Neutrophil (primary cell): Measurements from ENCODE around the gene SHISA9.

Experiments
- H3K27ac ChIP-seq: fragments of 200-600 bp; sonication (generic); 2 replicates; pipeline ENCODE4 v1.5.1; 2016; ENCODE audit warnings: mild to moderate bottlenecking, moderate library complexity
- H3K27me3 ChIP-seq: fragments of 200-600 bp; sonication (generic); 2 replicates; pipeline ENCODE4 v1.6.0; 2016; ENCODE audit warnings: mild to moderate bottlenecking
- H3K36me3 ChIP-seq: fragments of 200-600 bp; sonication (generic); 2 replicates; pipeline ENCODE4 v1.5.1; 2017
- H3K4me1 ChIP-seq, 2 experiments: fragments of 200-600 bp in 1 of 2; sonication (generic) in 1 of 2; 1 replicate in 1 of 2; 2 replicates in 1 of 2; pipeline versions ENCODE4 v1.5.1 to v1.6.1; 2013 to 2016; ENCODE audit warnings: low read depth in 1 of 2, low read length in 1 of 2, mild to moderate bottlenecking in 1 of 2, moderate library complexity in 1 of 2; ENCODE audit not compliant: control insufficient read depth in 1 of 2, insufficient read depth in 1 of 2
- H3K4me3 ChIP-seq, 2 experiments: fragments of 200-600 bp in 1 of 2; sonication (generic) in 1 of 2; 1 replicate in 1 of 2; 2 replicates in 1 of 2; pipeline ENCODE4 v1.5.1; 2013 to 2016; ENCODE audit warnings: low read depth in 1 of 2, low read length in 1 of 2, mild to moderate bottlenecking in 1 of 2, moderate library complexity in 1 of 2
- H3K9me3 ChIP-seq: fragments of 200-600 bp; sonication (generic); 2 replicates; pipeline ENCODE4 v1.5.1; 2016
- TF ChIP-seq, protein P1 (sequence below): fragments of 200-600 bp; sonication (generic); IDR thresholded peaks from 2 replicates; pipeline ENCODE4 v1.5.1; 2016; ENCODE audit warnings: antibody characterized with exemption

Gene SHISA9

DNA sequence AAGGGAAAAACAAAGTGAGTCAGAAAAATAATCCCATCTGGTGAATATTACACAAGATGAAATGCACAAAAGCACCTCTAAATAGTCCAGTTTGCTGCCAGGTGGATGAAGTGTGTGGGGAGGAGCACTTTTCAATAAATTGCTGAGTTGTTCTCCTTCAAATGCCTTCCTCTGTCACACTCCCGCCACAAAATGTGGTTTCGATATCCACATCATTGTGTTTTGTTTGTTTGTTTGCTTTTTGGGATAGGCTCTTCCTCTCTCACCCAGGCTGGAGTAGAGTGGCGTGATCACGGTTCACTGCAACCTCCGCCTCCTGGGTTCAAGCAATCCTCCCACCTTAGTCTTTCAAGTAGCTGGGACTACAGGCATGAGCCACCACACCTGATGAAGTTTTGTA is 24.6 kb upstream of the SHISA9 start:
- TF ChIP-seq, protein P1, sequence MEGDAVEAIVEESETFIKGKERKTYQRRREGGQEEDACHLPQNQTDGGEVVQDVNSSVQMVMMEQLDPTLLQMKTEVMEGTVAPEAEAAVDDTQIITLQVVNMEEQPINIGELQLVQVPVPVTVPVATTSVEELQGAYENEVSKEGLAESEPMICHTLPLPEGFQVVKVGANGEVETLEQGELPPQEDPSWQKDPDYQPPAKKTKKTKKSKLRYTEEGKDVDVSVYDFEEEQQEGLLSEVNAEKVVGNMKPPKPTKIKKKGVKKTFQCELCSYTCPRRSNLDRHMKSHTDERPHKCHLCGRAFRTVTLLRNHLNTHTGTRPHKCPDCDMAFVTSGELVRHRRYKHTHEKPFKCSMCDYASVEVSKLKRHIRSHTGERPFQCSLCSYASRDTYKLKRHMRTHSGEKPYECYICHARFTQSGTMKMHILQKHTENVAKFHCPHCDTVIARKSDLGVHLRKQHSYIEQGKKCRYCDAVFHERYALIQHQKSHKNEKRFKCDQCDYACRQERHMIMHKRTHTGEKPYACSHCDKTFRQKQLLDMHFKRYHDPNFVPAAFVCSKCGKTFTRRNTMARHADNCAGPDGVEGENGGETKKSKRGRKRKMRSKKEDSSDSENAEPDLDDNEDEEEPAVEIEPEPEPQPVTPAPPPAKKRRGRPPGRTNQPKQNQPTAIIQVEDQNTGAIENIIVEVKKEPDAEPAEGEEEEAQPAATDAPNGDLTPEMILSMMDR, result no peak
- Histone ChIP-seq H3K27ac (no peak overlapping the region), H3K27me3 (no peaks in the 10 kb centered on the region), H3K9me3 (no peaks in the 10 kb centered on the region), H3K4me3 (no peak overlapping the region), H3K4me1 (no peaks in the 10 kb centered on the region), H3K36me3 (no peaks in the 10 kb centered on the region)

DNA sequence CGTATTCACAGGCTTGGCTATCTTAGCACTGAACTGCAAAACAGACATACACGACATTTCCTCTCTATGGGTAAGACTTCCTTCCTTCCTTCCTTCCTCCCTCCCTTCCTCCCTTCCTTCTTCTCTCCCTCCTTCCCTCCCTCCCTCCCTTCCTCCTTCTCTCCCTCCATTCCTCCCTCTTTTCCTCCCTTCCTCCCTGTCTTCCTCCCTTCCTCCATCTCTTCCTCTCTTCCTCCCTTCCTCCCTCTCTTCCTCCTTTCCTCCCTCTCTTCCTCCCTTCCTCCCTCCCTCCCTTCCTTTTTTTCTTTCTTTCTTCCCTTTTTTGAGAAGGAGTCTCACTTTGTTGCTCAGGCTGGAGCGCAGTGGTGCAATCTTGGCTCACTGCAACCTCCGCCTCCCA is 22.4 kb upstream of the SHISA9 start:
- Histone ChIP-seq H3K9me3 (no peaks in the 10 kb centered on the region), H3K36me3 (no peaks in the 10 kb centered on the region), H3K4me3 (no peak overlapping the region), H3K27me3 (no peaks in the 10 kb centered on the region), H3K27ac (no peak overlapping the region), H3K4me1 (no peaks in the 10 kb centered on the region)
- TF ChIP-seq, protein P1, result no peak

DNA sequence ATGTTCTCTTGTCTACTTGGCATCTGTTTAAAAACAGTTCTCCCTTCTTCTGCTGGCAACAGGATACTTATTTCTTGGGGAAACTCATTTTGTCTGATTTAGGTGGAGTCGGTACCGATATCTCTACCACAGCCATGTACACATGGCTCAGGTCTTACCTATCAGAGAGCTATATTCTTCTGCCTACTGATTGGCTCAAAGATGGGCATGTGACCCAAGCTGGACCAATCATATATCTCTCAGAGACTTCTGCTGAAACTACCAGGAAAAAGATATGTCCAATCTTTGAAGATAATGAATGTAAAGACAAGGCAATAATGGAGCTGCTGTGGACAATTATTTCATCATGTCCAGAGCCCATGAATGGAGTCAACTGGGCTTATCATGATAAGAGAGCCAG is 21.6 kb upstream of the SHISA9 start:
- TF ChIP-seq, protein P1, result no peak
- no peaks in the 10 kb centered on the region for H3K9me3 ChIP-seq
- no peaks in the 10 kb centered on the region for H3K27me3 ChIP-seq
- no peak overlapping the region for H3K4me3 ChIP-seq
- H3K4me1 ChIP-seq, result no peaks in the 10 kb centered on the region
- H3K27ac ChIP-seq, result no peak overlapping the region
- H3K36me3 ChIP-seq, result no peaks in the 10 kb centered on the region

DNA sequence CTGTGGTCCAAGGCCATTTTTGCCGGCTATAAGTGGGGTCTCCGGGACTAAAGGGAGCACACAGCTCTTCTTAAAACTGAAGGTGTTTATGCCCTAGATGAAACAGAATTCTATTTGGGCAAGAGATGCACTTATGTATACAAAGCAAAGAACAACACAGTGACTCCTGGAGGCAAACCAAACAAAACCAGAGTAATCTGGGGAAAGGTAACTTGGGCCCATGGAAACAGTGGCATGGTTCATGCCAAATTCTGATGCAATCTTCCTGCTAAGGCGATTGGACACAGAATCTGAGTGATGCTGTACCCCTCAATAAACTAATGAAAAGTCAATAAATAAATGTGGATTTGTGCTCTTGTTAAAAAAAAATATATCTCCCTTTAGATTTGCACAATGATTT is 20.2 kb upstream of the SHISA9 start:
- Histone ChIP-seq H3K27ac (no peak overlapping the region), H3K4me3 (no peak overlapping the region), H3K4me1 (no peaks in the 10 kb centered on the region), H3K36me3 (no peaks in the 10 kb centered on the region), H3K9me3 (no peaks in the 10 kb centered on the region), H3K27me3 (no peaks in the 10 kb centered on the region)
- TF ChIP-seq, protein P1, result no peak

DNA sequence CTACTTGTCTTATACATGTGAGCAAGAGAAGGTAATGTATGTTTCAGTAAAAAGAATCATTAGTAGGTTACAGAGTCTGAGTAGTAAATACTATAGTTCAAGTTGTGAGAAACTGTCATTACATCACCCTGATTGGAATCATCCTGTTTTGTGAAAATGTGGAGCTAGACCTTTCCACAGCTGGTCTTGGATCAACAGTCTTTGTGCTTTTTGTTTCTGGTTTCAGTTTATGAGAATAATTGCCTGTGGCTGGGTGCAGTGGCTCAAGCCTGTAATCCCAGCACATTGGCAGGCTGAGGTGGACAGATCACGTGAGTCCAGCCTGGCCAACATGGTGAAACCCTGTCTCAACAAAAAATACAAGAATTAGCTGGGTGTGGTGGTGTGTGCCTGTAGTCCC is 19.7 kb upstream of the SHISA9 start:
- no peaks in the 10 kb centered on the region for H3K36me3 ChIP-seq
- H3K4me1 ChIP-seq, result no peaks in the 10 kb centered on the region
- no peak overlapping the region for H3K27ac ChIP-seq
- H3K27me3 ChIP-seq, result no peaks in the 10 kb centered on the region
- TF ChIP-seq, protein P1, result no peak
- H3K9me3 ChIP-seq, result no peaks in the 10 kb centered on the region
- H3K4me3 ChIP-seq, result no peak overlapping the region

DNA sequence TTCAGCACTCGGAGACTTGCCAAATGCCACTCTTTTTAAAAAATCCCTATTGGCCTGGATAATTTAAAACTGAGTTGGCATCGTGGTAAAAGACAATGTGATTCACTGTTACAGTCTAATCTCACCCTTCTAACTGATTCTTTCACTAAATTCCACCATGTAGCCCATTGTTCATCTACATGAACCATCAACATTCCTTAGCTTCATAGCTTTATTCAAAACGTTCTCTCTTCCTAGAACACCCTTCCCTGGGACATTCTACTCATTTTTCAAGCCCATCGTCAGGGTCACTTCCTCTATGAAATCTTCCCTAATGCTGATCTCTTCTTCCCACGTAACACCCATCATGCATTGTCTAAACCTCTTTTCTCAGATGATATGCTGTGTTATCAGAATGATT is 15.7 kb upstream of the SHISA9 start:
- Histone ChIP-seq H3K36me3 (no peaks in the 10 kb centered on the region), H3K9me3 (no peaks in the 10 kb centered on the region), H3K4me3 (no peak overlapping the region), H3K27ac (no peak overlapping the region), H3K27me3 (no peaks in the 10 kb centered on the region), H3K4me1 (no peaks in the 10 kb centered on the region)
- TF ChIP-seq, protein P1, result no peak
